Endothelial cell of umbilical vein (primary cell): ENCODE results near the gene NWD2. TPM values are rescaled to one million over a fixed set of nuclear protein-coding genes. Genes with fewer than 3 reads are reported as not detected.

Source experiments
- BruUV-seq: library from RNA; stranded (reverse); fragments of 400-500 nt; replicated peaks from 2 replicates; lab custom pipeline; 2021; lab: Mats Ljungman, UMichigan
- CTCF ChIA-PET: fragments of 300-600, 350-600 bp; sonication (Branson Sonifier 250); formaldehyde crosslinking; loops from one replicate; lab custom pipeline; 2021; ENCODE audit warnings: antibody characterized with exemption, inconsistent platforms; lab: Charles Lee
- POLR2A ChIA-PET: fragments of 300-600, 350-600 bp; sonication (Branson Sonifier 250); formaldehyde crosslinking; loops from one replicate; lab custom pipeline; 2021; ENCODE audit warnings: antibody characterized with exemption, inconsistent platforms; lab: Charles Lee
- DNase-seq: peaks from one replicate; pipeline ENCODE4 v3.0.0-alpha.2; 2011; ENCODE audit warnings: low read depth, low spot score
- FAIRE-seq: peaks from 2 replicates; lab custom pipeline; 2011; peaks lifted over from hg19 to GRCh38; lab: Jason Lieb, UNC
- H2AFZ ChIP-seq: 2 replicates; pipeline ENCODE4 v1.6.0; 2012; ENCODE audit warnings: low read depth, low read length, control low read depth, inconsistent platforms
- H3K27ac ChIP-seq: 2 replicates; pipeline ENCODE4 v1.5.1; 2011; ENCODE audit warnings: low read depth, mild to moderate bottlenecking, control low read depth, low read length, moderate library complexity; ENCODE audit not compliant: insufficient read depth
- H3K27me3 ChIP-seq, 2 experiments: 2 replicates each; pipeline versions ENCODE4 v1.6.0 to v1.6.1; 2011; ENCODE audit warnings: low read length in 2 of 2, mixed read lengths in 1 of 2; ENCODE audit not compliant: control insufficient read depth in 2 of 2, insufficient read depth in 2 of 2
- H3K36me3 ChIP-seq, 2 experiments: 2 replicates in 1 of 2; 3 replicates in 1 of 2; pipeline ENCODE4 v1.5.1; 2011; ENCODE audit warnings: low read length in 2 of 2, mild to moderate bottlenecking in 1 of 2, moderate library complexity in 1 of 2; ENCODE audit not compliant: control insufficient read depth in 2 of 2, insufficient read depth in 2 of 2; ENCODE audit errors: extremely low read depth in 1 of 2
- H3K4me1 ChIP-seq: 3 replicates; pipeline ENCODE4 v1.5.1; 2011; ENCODE audit warnings: mild to moderate bottlenecking, low read length; ENCODE audit not compliant: control insufficient read depth, insufficient read depth; ENCODE audit errors: extremely low read depth
- H3K4me2 ChIP-seq: 2 replicates; pipeline ENCODE4 v1.6.1; 2011; ENCODE audit warnings: low read length, control low read depth, mixed read lengths; ENCODE audit not compliant: insufficient read depth
- H3K4me3 ChIP-seq, 3 experiments: fragments of 200-600 bp in 1 of 3; sonication (generic), shearing (Covaris generic) in 1 of 3; replicated peaks in 1 of 3; 2 replicates each; pipeline ENCODE4 v1.5.1; 2011 to 2016; ENCODE audit warnings: control low read depth in 3 of 3, low read length in 3 of 3, mild to moderate bottlenecking in 2 of 3, inconsistent platforms in 1 of 3, low read depth in 1 of 3, moderate library complexity in 1 of 3; ENCODE audit not compliant: insufficient read depth in 1 of 3
- H3K79me2 ChIP-seq: 2 replicates; pipeline ENCODE4 v1.6.0; 2012; ENCODE audit warnings: low read length, inconsistent platforms; ENCODE audit not compliant: control insufficient read depth, insufficient read depth
- H3K9ac ChIP-seq: replicated peaks from 2 replicates; pipeline ENCODE3; 2011; ENCODE audit warnings: low read length, control low read depth; ENCODE audit not compliant: insufficient read depth; ENCODE audit errors: extremely low read depth
- H3K9me1 ChIP-seq: replicated peaks from 3 replicates; pipeline ENCODE4 v1.6.0; 2011; ENCODE audit warnings: mild to moderate bottlenecking, low read length; ENCODE audit not compliant: control insufficient read depth, insufficient read depth; ENCODE audit errors: extremely low read depth
- H3K9me3 ChIP-seq: replicated peaks from 2 replicates; pipeline ENCODE4 v1.5.1; 2012; ENCODE audit warnings: low read length, inconsistent platforms; ENCODE audit not compliant: control insufficient read depth, insufficient read depth
- H4K20me1 ChIP-seq: replicated peaks from 2 replicates; pipeline ENCODE3; 2011; ENCODE audit warnings: mild to moderate bottlenecking, low read length; ENCODE audit not compliant: control insufficient read depth, insufficient read depth; ENCODE audit errors: extremely low read depth
- EZH2 ChIP-seq: IDR thresholded peaks from 2 replicates; pipeline ENCODE4 v1.6.1; 2012; ENCODE audit warnings: borderline replicate concordance, low read depth, mild to moderate bottlenecking, moderate library complexity, low read length, inconsistent platforms; ENCODE audit not compliant: severe bottlenecking
- FOS ChIP-seq: IDR thresholded peaks from 2 replicates; pipeline ENCODE4 v1.6.1; 2011; ENCODE audit warnings: mild to moderate bottlenecking, low read length, moderate library complexity, borderline replicate concordance; ENCODE audit not compliant: insufficient read depth
- GATA2 ChIP-seq: IDR thresholded peaks from 2 replicates; pipeline ENCODE4 v1.7.0; 2011; ENCODE audit warnings: low read depth, mild to moderate bottlenecking, moderate library complexity, mixed read lengths, low read length; ENCODE audit not compliant: insufficient read length, insufficient read depth
- JUN ChIP-seq: IDR thresholded peaks from 2 replicates; pipeline ENCODE4 v1.6.1; 2011; ENCODE audit warnings: borderline replicate concordance, low read depth; ENCODE audit not compliant: insufficient read length, insufficient read depth
- MYC ChIP-seq: IDR thresholded peaks from one replicate; pipeline ENCODE4 v1.6.1; 2011; ENCODE audit warnings: mild to moderate bottlenecking, low read depth, low read length
- POLR2A ChIP-seq: IDR thresholded peaks from 2 replicates; pipeline ENCODE4 v1.6.1; 2012; ENCODE audit warnings: low read depth, mild to moderate bottlenecking, control low read depth, low read length
- POLR2AphosphoS5 ChIP-seq: IDR thresholded peaks from 2 replicates; pipeline ENCODE4 v1.6.1; 2012; ENCODE audit warnings: low read depth, mild to moderate bottlenecking, control low read depth, low read length, moderate library complexity; ENCODE audit not compliant: insufficient read depth
- dilution Hi-C: fragments of 300-500 bp; cut with MboI; formaldehyde crosslinking; loops from one replicate; pipeline ENCODE4 v1.15.0; 2019; ENCODE audit warnings: low sequenced_read_pairs; ENCODE audit not compliant: extremely low pct_ligation_motif_present
- intact Hi-C: fragments of 100-400 bp; cut with micrococcal nuclease; formaldehyde crosslinking; loops from one replicate; pipeline ENCODE4 v1.10.0; 2022
- polyA plus RNA-seq, 4 experiments: library from polyadenylated mRNA; depleted of rRNA in 3 of 4; stranded (reverse) in 3 of 4; unstranded in 1 of 4; fragments of >200 nt; gene quantifications; 2 replicates each; pipeline versions ENCODE4 v1.2.1 to v1.2.3, GENCODE V29; 2011 to 2012; ENCODE audit warnings: missing spikeins in 1 of 4
- total RNA-seq: library from RNA; stranded (reverse); gene quantifications from 2 replicates; pipeline ENCODE4 v1.2.3, GENCODE V29; 2021
- TF ChIP-seq, protein P1 (sequence below): IDR thresholded peaks from 2 replicates; pipeline ENCODE4 v1.6.1; 2011; ENCODE audit not compliant: insufficient read depth, insufficient read length
- TF ChIP-seq, protein P2 (sequence below), 2 donors: IDR thresholded peaks; 1 replicate in 1 of 2; 2 replicates in 1 of 2; pipeline ENCODE4 v1.5.1; 2011; ENCODE audit warnings: low read length in 2 of 2, mild to moderate bottlenecking in 2 of 2, moderate library complexity in 2 of 2, control low read depth in 1 of 2, inconsistent platforms in 1 of 2, low read depth in 1 of 2; ENCODE audit not compliant: insufficient read depth in 1 of 2; ENCODE audit errors: extremely low read depth in 1 of 2

Gene NWD2
- total and polyA plus RNA-seq, 2 donors (not counting 3 experiments of a cell fraction or from before 2014, with no cell fraction given) = not detected

DNA sequence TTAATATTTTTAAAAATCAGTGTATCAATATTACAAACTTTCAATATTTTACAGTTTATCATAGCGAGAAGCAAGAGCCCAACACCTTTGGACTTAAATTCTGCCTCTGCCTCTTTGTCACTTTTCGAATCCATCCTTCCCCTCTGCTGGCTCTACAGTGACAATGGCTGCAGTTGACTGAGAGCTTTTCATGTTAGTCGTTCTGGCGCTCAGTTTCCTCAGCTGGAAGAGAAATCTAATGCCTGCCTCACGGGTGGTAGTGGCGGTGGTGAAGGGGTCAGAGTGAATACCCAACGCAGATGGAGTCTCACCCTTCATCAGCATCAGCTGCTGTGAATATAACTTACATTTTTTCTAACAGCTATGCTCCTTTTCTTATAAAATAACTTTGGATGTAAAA is 144.8 kb downstream of the NWD2 start:
- dilution Hi-C loops = no loop called here
- FAIRE-seq (no peak), DNase-seq (no peak)
- TF ChIP-seq POLR2A = no peak
- no peak for TF ChIP-seq POLR2AphosphoS5
- no peak for TF ChIP-seq GATA2
- TF ChIP-seq FOS = no peak
- TF ChIP-seq MYC = no peak
- TF ChIP-seq, protein P1, sequence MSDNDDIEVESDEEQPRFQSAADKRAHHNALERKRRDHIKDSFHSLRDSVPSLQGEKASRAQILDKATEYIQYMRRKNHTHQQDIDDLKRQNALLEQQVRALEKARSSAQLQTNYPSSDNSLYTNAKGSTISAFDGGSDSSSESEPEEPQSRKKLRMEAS = no peak
- TF ChIP-seq JUN = no peak
- TF ChIP-seq EZH2 = no peak
- TF ChIP-seq, protein P2, sequence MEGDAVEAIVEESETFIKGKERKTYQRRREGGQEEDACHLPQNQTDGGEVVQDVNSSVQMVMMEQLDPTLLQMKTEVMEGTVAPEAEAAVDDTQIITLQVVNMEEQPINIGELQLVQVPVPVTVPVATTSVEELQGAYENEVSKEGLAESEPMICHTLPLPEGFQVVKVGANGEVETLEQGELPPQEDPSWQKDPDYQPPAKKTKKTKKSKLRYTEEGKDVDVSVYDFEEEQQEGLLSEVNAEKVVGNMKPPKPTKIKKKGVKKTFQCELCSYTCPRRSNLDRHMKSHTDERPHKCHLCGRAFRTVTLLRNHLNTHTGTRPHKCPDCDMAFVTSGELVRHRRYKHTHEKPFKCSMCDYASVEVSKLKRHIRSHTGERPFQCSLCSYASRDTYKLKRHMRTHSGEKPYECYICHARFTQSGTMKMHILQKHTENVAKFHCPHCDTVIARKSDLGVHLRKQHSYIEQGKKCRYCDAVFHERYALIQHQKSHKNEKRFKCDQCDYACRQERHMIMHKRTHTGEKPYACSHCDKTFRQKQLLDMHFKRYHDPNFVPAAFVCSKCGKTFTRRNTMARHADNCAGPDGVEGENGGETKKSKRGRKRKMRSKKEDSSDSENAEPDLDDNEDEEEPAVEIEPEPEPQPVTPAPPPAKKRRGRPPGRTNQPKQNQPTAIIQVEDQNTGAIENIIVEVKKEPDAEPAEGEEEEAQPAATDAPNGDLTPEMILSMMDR (IDR thresholded peaks at IDR 0.05; ENCODE audit: extremely low read depth in 1 of 2, insufficient read depth in 1 of 2, low read depth in 1 of 2, low read length in 2 of 2) = no peak
- H3K36me3 ChIP-seq = no peaks in the 10 kb centered on the region
- H3K9me3 ChIP-seq = no peaks in the 10 kb centered on the region
- POLR2A ChIA-PET = no interaction called here
- H3K79me2 ChIP-seq = no peaks in the 10 kb centered on the region
- H4K20me1 ChIP-seq = no peaks in the 10 kb centered on the region
- no peaks in the 10 kb centered on the region for H3K9me1 ChIP-seq
- no peak overlapping the region for H3K9ac ChIP-seq
- no peak overlapping the region for H2AFZ ChIP-seq
- H3K4me3 ChIP-seq = no peak overlapping the region
- intact Hi-C loops = no loop called here
- CTCF ChIA-PET = interaction anchor here (1.0 to 1.5 kb wide), 2 partner anchors 33 to 178 kb away, joined by 3 to 5 read pairs; no protein-coding TSS in a partner anchor
- no peak overlapping the region for H3K27ac ChIP-seq
- no peaks in the 10 kb centered on the region for H3K27me3 ChIP-seq
- H3K4me1 ChIP-seq = no peaks in the 10 kb centered on the region
- no peak overlapping the region for H3K4me2 ChIP-seq
- BruUV-seq = no TSS peak
